H9 (cell line): ENCODE results near the gene DDC. TPM values are rescaled to one million over a fixed set of nuclear protein-coding genes. Genes with fewer than 3 reads are reported as not detected.
A peak's percentile ranks its signal among the peaks of the same experiment; 100 is the strongest.

Experiments used
- DNase-seq: peaks from one replicate; pipeline ENCODE4 v3.0.0-alpha.2; 2017
- H2AFZ ChIP-seq: one replicate; pipeline ENCODE4 v1.6.1; 2013; ENCODE audit warnings: mild to moderate bottlenecking, low read length, control low read depth, moderate library complexity
- H2AK5ac ChIP-seq: 2 replicates; pipeline ENCODE4 v1.6.1; 2013; ENCODE audit warnings: low read length, control low read depth, mixed read lengths; ENCODE audit not compliant: insufficient read length
- H2BK120ac ChIP-seq: one replicate; pipeline ENCODE4 v1.6.1; 2013; ENCODE audit warnings: low read depth, mild to moderate bottlenecking, low read length, control low read depth, inconsistent platforms; ENCODE audit not compliant: poor library complexity, severe bottlenecking
- H2BK12ac ChIP-seq: 2 replicates; pipeline ENCODE4 v1.6.1; 2013; ENCODE audit warnings: low read length, control low read depth, mixed read lengths, low read depth; ENCODE audit not compliant: insufficient read length
- H2BK15ac ChIP-seq: 2 replicates; pipeline ENCODE4 v1.6.1; 2013; ENCODE audit warnings: low read depth, low read length, control low read depth
- H2BK20ac ChIP-seq: one replicate; pipeline ENCODE4 v1.6.1; 2013; ENCODE audit warnings: low read depth, mild to moderate bottlenecking, low read length, control low read depth, inconsistent platforms; ENCODE audit not compliant: poor library complexity, severe bottlenecking
- H2BK5ac ChIP-seq: 2 replicates; pipeline ENCODE4 v1.6.1; 2013; ENCODE audit warnings: low read length, control low read depth, mixed read lengths; ENCODE audit not compliant: insufficient read length
- H3K14ac ChIP-seq: 2 replicates; pipeline ENCODE4 v1.6.1; 2013; ENCODE audit warnings: low read length, control low read depth; ENCODE audit not compliant: insufficient read depth
- H3K18ac ChIP-seq: 2 replicates; pipeline ENCODE4 v1.6.1; 2013; ENCODE audit warnings: low read depth, mild to moderate bottlenecking, mixed read lengths, low read length, control low read depth; ENCODE audit not compliant: insufficient read length
- H3K23ac ChIP-seq: 2 replicates; pipeline ENCODE4 v1.6.1; 2013; ENCODE audit warnings: low read length, control low read depth, mixed read lengths, low read depth; ENCODE audit not compliant: insufficient read length
- H3K23me2 ChIP-seq: 2 replicates; pipeline ENCODE4 v1.6.1; 2013; ENCODE audit warnings: low read depth, mild to moderate bottlenecking, mixed read lengths, low read length, control low read depth; ENCODE audit not compliant: insufficient read length, poor library complexity, severe bottlenecking
- H3K27ac ChIP-seq: 2 replicates; pipeline ENCODE4 v1.5.1; 2013; ENCODE audit warnings: low read length, control low read depth, mixed read lengths, low read depth; ENCODE audit not compliant: insufficient read length
- H3K27me3 ChIP-seq: 2 replicates; pipeline ENCODE4 v1.6.1; 2013; ENCODE audit warnings: low read length, control low read depth, inconsistent platforms; ENCODE audit not compliant: insufficient read depth
- H3K4ac ChIP-seq: 2 replicates; pipeline ENCODE4 v1.6.1; 2013; ENCODE audit warnings: low read depth, mild to moderate bottlenecking, control low read depth, inconsistent platforms, low read length, moderate library complexity
- H3K4me1 ChIP-seq: 2 replicates; pipeline ENCODE4 v1.6.1; 2013; ENCODE audit warnings: low read length, control low read depth, inconsistent platforms; ENCODE audit not compliant: insufficient read depth
- H3K4me2 ChIP-seq: 2 replicates; pipeline ENCODE4 v1.6.1; 2013; ENCODE audit warnings: low read length, control low read depth, mixed read lengths; ENCODE audit not compliant: insufficient read length, insufficient read depth
- H3K56ac ChIP-seq: 2 replicates; pipeline ENCODE4 v1.6.1; 2013; ENCODE audit warnings: low read depth, mild to moderate bottlenecking, mixed read lengths, low read length, control low read depth; ENCODE audit not compliant: insufficient read length
- H3K79me1 ChIP-seq: 2 replicates; pipeline ENCODE4 v1.6.1; 2013; ENCODE audit warnings: low read depth, mild to moderate bottlenecking, moderate library complexity, low read length, control low read depth, inconsistent platforms; ENCODE audit not compliant: insufficient read depth, poor library complexity, severe bottlenecking
- H3K79me2 ChIP-seq: 2 replicates; pipeline ENCODE4 v1.6.1; 2013; ENCODE audit warnings: low read length, control low read depth, inconsistent platforms; ENCODE audit not compliant: insufficient read depth
- H3K9ac ChIP-seq: 2 replicates; pipeline ENCODE4 v1.6.1; 2013; ENCODE audit warnings: low read length, control low read depth, mixed read lengths; ENCODE audit not compliant: insufficient read length; ENCODE audit errors: extremely low read depth
- H3K9me3 ChIP-seq: one replicate; pipeline ENCODE4 v1.6.1; 2013; ENCODE audit warnings: low read depth, low read length, inconsistent platforms; ENCODE audit not compliant: control insufficient read depth
- H3T11ph ChIP-seq: one replicate; pipeline ENCODE4 v1.6.1; 2013; ENCODE audit warnings: mild to moderate bottlenecking, low read length, control low read depth, inconsistent platforms
- H4K20me1 ChIP-seq: one replicate; pipeline ENCODE4 v1.6.1; 2013; ENCODE audit not compliant: control insufficient read depth, insufficient read length, insufficient read depth
- H4K5ac ChIP-seq: 2 replicates; pipeline ENCODE4 v1.6.1; 2013; ENCODE audit warnings: low read depth, mild to moderate bottlenecking, mixed read lengths, low read length, control low read depth; ENCODE audit not compliant: insufficient read length
- H4K8ac ChIP-seq: replicated peaks from 2 replicates; pipeline ENCODE4 v1.6.1; 2013; ENCODE audit warnings: low read length, control low read depth, mixed read lengths, low read depth; ENCODE audit not compliant: insufficient read length
- H4K91ac ChIP-seq: 2 replicates; pipeline ENCODE4 v1.6.1; 2013; ENCODE audit warnings: low read depth, mild to moderate bottlenecking, moderate library complexity, mixed read lengths, low read length, control low read depth; ENCODE audit not compliant: insufficient read length
- H3K27ac Mint-ChIP-seq, 3 experiments: 2 replicates in 2 of 3; 3 replicates in 1 of 3; pipeline ENCODE4 v1.8.0; 2020 to 2021; ENCODE audit warnings: mixed read lengths in 3 of 3, mild to moderate bottlenecking in 1 of 3, moderate library complexity in 1 of 3
- H3K27me3 Mint-ChIP-seq: 2 replicates; pipeline ENCODE4 v1.8.0; 2021; ENCODE audit warnings: low read depth, mild to moderate bottlenecking, moderate library complexity, mixed read lengths
- H3K36me3 Mint-ChIP-seq, 3 experiments: 2 replicates in 2 of 3; 3 replicates in 1 of 3; pipeline ENCODE4 v1.8.0; 2020 to 2021; ENCODE audit warnings: low read depth in 3 of 3, mixed read lengths in 3 of 3; ENCODE audit not compliant: insufficient read depth in 1 of 3
- H3K4me1 Mint-ChIP-seq, 2 experiments: 2 replicates each; pipeline ENCODE4 v1.8.0; 2020; ENCODE audit warnings: mixed read lengths in 2 of 2
- H3K4me3 Mint-ChIP-seq, 2 experiments: 2 replicates in 1 of 2; 3 replicates in 1 of 2; pipeline ENCODE4 v1.8.0; 2020 to 2021; ENCODE audit warnings: mild to moderate bottlenecking in 2 of 2, mixed read lengths in 2 of 2, moderate library complexity in 1 of 2
- H3K9me3 Mint-ChIP-seq, 2 experiments: 2 replicates in 1 of 2; 3 replicates in 1 of 2; pipeline ENCODE4 v1.8.0; 2020; ENCODE audit warnings: mild to moderate bottlenecking in 2 of 2, mixed read lengths in 2 of 2, moderate library complexity in 1 of 2
- CTCF ChIP-seq: fragments of 200-600 bp; sonication (generic); conservative IDR thresholded peaks from 3 replicates; pipeline ENCODE4 v1.8.0; 2021; ENCODE audit warnings: antibody characterized with exemption, mild to moderate bottlenecking
- WGBS: extraction: QIAGEN DNeasy Blood & Tissue Kit; methylation state at CpG from one replicate; pipeline ENCODE4 v1.1.7; 2013; ENCODE audit warnings: missing lambda C conversion rate, low lambda C conversion rate, mixed read lengths; ENCODE audit not compliant: insufficient read length; ENCODE audit errors: extremely low coverage; 5-methylcytosine and 5-hydroxymethylcytosine counted together
- total RNA-seq: library from RNA; stranded (reverse); gene quantifications from 2 replicates; pipeline ENCODE4 v1.2.1, GENCODE V29; 2021

Gene DDC
- total RNA-seq, 1 experiment from 2014 or later, result not detected

GRCh38 chr7:50472427-50472826, 92.8 kb downstream of the DDC start:
- Histone ChIP-seq H4K5ac (no peak overlapping the region), H4K91ac (no peak overlapping the region), H3K9ac (no peak overlapping the region), H2BK20ac (no peak overlapping the region), H2BK12ac (no peak overlapping the region), H2BK15ac (no peak overlapping the region), H3K23me2 (no peaks in the 10 kb centered on the region), H3K4me1 (no peaks in the 10 kb centered on the region), H3K27me3 (no peaks in the 10 kb centered on the region), H2AK5ac (no peak overlapping the region), H3K18ac (no peak overlapping the region), H3K79me1 (no peaks in the 10 kb centered on the region), H3K23ac (no peak overlapping the region), H3K56ac (no peak overlapping the region), H3K79me2 (no peaks in the 10 kb centered on the region), H4K20me1 (no peaks in the 10 kb centered on the region), H3T11ph (no peak overlapping the region), H2BK5ac (no peak overlapping the region), H2BK120ac (no peak overlapping the region), H4K8ac (no peak overlapping the region), H2AFZ (no peak overlapping the region), H3K4ac (no peak overlapping the region), H3K4me2 (no peak overlapping the region), H3K14ac (no peak overlapping the region), H3K27ac (no peak overlapping the region), H3K9me3 (no peaks in the 10 kb centered on the region)
- Mint-ChIP-seq H3K36me3 (no peaks in the 10 kb centered on the region), H3K27ac (peak overlapping the region in 1 of 3 experiments; percentile 12; a peak in 1 of 7 replicates), H3K27me3 (peaks cover 15% of the 10 kb centered on the region), H3K4me3 (no peak overlapping the region), H3K4me1 (peaks cover 11 to 13% of the 10 kb centered on the region in 2 experiments), H3K9me3 (no peaks in the 10 kb centered on the region)
- no peak for TF ChIP-seq CTCF
- WGBS, result no CpG with 5 or more reads among the region's 7 CpGs
- DNase-seq, result no peak
